ENCODE data around the gene IFIT2. TPM values are rescaled to one million over a fixed set of nuclear protein-coding genes. Genes with fewer than 3 reads are reported as not detected.

The IFIT2 gene
- total RNA-seq, 1 experiment from 2014 or later = 1.0 TPM

DNA sequence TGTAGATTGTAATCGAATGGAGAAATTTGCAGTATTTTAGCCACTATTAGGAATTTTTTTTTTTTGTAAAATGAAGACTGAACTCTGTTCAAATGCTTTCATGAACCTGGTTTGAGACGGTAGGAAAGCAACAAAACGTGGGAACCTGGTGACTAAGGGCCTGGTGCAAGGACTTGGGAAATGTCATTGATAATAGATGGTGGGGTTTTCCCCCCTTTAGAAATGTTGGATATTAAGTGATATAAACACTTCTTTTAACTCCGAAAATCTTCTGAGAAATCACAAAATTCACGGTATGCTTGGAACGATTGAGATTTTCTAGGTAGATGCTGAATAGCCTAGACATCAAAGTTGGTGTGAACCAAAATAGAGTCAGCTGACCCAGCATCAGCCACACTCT, 6.4 kb downstream of the IFIT2 start:
- no TSS peak for BruUV-seq (replicated peaks)
- Histone ChIP-seq H3K4me1 (ENCODE audit: control insufficient read depth in 1 of 2, insufficient read depth in 2 of 2, low read length in 2 of 2) (no peaks in the 10 kb centered on the region), H3K4me2 (ENCODE audit: low read length) (no peak overlapping the region), H3K27ac (ENCODE audit: low read depth, low read length) (no peak overlapping the region), H2AFZ (ENCODE audit: low read depth, low read length, poor library complexity, severe bottlenecking) (no peak overlapping the region), H3K9me3 (ENCODE audit: control insufficient read depth in 1 of 2, insufficient read depth in 1 of 2, low read depth in 1 of 2, low read length in 2 of 2) (no peaks in the 10 kb centered on the region), H4K20me1 (ENCODE audit: insufficient read depth) (no peaks in the 10 kb centered on the region), H3K79me2 (ENCODE audit: insufficient read depth, low read length) (no peaks in the 10 kb centered on the region), H3K36me3 (ENCODE audit: control insufficient read depth in 1 of 2, insufficient read depth in 2 of 2, low read length in 2 of 2) (no peaks in the 10 kb centered on the region), H3K9me2 (ENCODE audit: insufficient read depth) (no peaks in the 10 kb centered on the region), H3K9ac (ENCODE audit: low read length) (no peak overlapping the region), H3K4me3 (replicated peaks in 1 of 2; ENCODE audit: low read depth in 1 of 2, low read length in 2 of 2) (no peak overlapping the region), H3K27me3 (ENCODE audit: insufficient read depth, low read length) (no peaks in the 10 kb centered on the region)
- no peak for TF ChIP-seq YY1 (IDR thresholded peaks at IDR 0.05; ENCODE audit: extremely low read depth, insufficient replicate concordance, low read depth, low read length)
- no peak for TF ChIP-seq FOSL1 (IDR thresholded peaks at IDR 0.05; ENCODE audit: low read depth)
- TF ChIP-seq POLR2A (IDR thresholded peaks at IDR 0.05; ENCODE audit: borderline replicate concordance, extremely low read depth, insufficient read depth, insufficient read length) = no peak
- no peak for TF ChIP-seq EZH2phosphoT487 (IDR thresholded peaks at IDR 0.05; ENCODE audit: borderline replicate concordance)
- no peak for TF ChIP-seq CBX3 (IDR thresholded peaks at IDR 0.05; ENCODE audit: low read depth)
- TF ChIP-seq, protein P1, sequence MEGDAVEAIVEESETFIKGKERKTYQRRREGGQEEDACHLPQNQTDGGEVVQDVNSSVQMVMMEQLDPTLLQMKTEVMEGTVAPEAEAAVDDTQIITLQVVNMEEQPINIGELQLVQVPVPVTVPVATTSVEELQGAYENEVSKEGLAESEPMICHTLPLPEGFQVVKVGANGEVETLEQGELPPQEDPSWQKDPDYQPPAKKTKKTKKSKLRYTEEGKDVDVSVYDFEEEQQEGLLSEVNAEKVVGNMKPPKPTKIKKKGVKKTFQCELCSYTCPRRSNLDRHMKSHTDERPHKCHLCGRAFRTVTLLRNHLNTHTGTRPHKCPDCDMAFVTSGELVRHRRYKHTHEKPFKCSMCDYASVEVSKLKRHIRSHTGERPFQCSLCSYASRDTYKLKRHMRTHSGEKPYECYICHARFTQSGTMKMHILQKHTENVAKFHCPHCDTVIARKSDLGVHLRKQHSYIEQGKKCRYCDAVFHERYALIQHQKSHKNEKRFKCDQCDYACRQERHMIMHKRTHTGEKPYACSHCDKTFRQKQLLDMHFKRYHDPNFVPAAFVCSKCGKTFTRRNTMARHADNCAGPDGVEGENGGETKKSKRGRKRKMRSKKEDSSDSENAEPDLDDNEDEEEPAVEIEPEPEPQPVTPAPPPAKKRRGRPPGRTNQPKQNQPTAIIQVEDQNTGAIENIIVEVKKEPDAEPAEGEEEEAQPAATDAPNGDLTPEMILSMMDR (IDR thresholded peaks at IDR 0.05 in 2 of 3, conservative IDR thresholded peaks at IDR 0.05 in 1 of 3; ENCODE audit: borderline replicate concordance in 1 of 3, insufficient read depth in 1 of 3, low read depth in 2 of 3, low read length in 2 of 3) = no peak
- TF ChIP-seq CEBPB (IDR thresholded peaks at IDR 0.05; ENCODE audit: low read depth) = no peak
- TF ChIP-seq EZH2 (IDR thresholded peaks at IDR 0.05) = no peak
- TF ChIP-seq, protein P2, sequence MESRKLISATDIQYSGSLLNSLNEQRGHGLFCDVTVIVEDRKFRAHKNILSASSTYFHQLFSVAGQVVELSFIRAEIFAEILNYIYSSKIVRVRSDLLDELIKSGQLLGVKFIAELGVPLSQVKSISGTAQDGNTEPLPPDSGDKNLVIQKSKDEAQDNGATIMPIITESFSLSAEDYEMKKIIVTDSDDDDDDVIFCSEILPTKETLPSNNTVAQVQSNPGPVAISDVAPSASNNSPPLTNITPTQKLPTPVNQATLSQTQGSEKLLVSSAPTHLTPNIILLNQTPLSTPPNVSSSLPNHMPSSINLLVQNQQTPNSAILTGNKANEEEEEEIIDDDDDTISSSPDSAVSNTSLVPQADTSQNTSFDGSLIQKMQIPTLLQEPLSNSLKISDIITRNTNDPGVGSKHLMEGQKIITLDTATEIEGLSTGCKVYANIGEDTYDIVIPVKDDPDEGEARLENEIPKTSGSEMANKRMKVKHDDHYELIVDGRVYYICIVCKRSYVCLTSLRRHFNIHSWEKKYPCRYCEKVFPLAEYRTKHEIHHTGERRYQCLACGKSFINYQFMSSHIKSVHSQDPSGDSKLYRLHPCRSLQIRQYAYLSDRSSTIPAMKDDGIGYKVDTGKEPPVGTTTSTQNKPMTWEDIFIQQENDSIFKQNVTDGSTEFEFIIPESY (IDR thresholded peaks at IDR 0.05; ENCODE audit: extremely low read depth, insufficient replicate concordance, low read length) = no peak
- TF ChIP-seq, protein P3, sequence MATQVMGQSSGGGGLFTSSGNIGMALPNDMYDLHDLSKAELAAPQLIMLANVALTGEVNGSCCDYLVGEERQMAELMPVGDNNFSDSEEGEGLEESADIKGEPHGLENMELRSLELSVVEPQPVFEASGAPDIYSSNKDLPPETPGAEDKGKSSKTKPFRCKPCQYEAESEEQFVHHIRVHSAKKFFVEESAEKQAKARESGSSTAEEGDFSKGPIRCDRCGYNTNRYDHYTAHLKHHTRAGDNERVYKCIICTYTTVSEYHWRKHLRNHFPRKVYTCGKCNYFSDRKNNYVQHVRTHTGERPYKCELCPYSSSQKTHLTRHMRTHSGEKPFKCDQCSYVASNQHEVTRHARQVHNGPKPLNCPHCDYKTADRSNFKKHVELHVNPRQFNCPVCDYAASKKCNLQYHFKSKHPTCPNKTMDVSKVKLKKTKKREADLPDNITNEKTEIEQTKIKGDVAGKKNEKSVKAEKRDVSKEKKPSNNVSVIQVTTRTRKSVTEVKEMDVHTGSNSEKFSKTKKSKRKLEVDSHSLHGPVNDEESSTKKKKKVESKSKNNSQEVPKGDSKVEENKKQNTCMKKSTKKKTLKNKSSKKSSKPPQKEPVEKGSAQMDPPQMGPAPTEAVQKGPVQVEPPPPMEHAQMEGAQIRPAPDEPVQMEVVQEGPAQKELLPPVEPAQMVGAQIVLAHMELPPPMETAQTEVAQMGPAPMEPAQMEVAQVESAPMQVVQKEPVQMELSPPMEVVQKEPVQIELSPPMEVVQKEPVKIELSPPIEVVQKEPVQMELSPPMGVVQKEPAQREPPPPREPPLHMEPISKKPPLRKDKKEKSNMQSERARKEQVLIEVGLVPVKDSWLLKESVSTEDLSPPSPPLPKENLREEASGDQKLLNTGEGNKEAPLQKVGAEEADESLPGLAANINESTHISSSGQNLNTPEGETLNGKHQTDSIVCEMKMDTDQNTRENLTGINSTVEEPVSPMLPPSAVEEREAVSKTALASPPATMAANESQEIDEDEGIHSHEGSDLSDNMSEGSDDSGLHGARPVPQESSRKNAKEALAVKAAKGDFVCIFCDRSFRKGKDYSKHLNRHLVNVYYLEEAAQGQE (IDR thresholded peaks at IDR 0.05; ENCODE audit: low read depth) = no peak
- TF ChIP-seq, protein P4, sequence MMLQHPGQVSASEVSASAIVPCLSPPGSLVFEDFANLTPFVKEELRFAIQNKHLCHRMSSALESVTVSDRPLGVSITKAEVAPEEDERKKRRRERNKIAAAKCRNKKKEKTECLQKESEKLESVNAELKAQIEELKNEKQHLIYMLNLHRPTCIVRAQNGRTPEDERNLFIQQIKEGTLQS (IDR thresholded peaks at IDR 0.05) = no peak
- no peak for TF ChIP-seq ELF1 (IDR thresholded peaks at IDR 0.05; ENCODE audit: borderline replicate concordance, low read depth)
- no peak for TF ChIP-seq POLR2AphosphoS5 (IDR thresholded peaks at IDR 0.05; ENCODE audit: low read depth, low read length)
- no peak for TF ChIP-seq EGR1 (IDR thresholded peaks at IDR 0.05; ENCODE audit: low read depth)
- no peak for TF ChIP-seq ZNF274 (IDR thresholded peaks at IDR 0.05; ENCODE audit: low read depth, low read length)
- no peak for TF ChIP-seq SP1 (IDR thresholded peaks at IDR 0.05; ENCODE audit: low read depth)
- no peak for TF ChIP-seq RAD21 (IDR thresholded peaks at IDR 0.05; ENCODE audit: low read depth)
- DNase-seq (ENCODE audit: low read depth, low spot score) (no peak), ATAC-seq (no peak)
- intact Hi-C loops (cut with micrococcal nuclease) = no loop called here
- POLR2A ChIA-PET = no interaction called here
- CTCF ChIA-PET = no interaction called here
- RAD21 ChIA-PET (ENCODE audit: low non-redundant PET in 1 of 2, low total read pairs in 2 of 2, uncharacterized antibody in 2 of 2, unreplicated experiment in 2 of 2) = no interaction called here

All from HCT116 (cell line).